Activated CD8-positive, alpha-beta T cell treated with anti-CD3 and anti-CD28 coated beads for 36 hours (primary cell): Measurements from ENCODE around the gene SNRNP70. TPM values are rescaled to one million over a fixed set of nuclear protein-coding genes. Genes with fewer than 3 reads are reported as not detected.
"Not testable (repeated sequence)": the region's sequence is repeated elsewhere in the genome, so short reads cannot be mapped to it uniquely, and the experiment has no call there.

Experiments
- ATAC-seq: fragments of 200-7000 bp; cut with Tn5 transposase; one replicate; pipeline ENCODE4 v1.10.0; 2021; ENCODE audit warnings: mild to moderate bottlenecking, moderate library complexity
- CTCF ChIA-PET: fragments of 350-600 bp; sonication (Branson Sonifier 250); formaldehyde crosslinking; loops from one replicate; lab custom pipeline; 2021; ENCODE audit warnings: antibody characterized with exemption; lab: Charles Lee
- POLR2A ChIA-PET: fragments of 350-600 bp; sonication (Branson Sonifier 250); formaldehyde crosslinking; loops from one replicate; lab custom pipeline; 2021; ENCODE audit warnings: antibody characterized with exemption; lab: Charles Lee
- DNase-seq: peaks from one replicate; pipeline ENCODE4 v3.0.0-alpha.2; 2020
- H3K27ac Mint-ChIP-seq: one replicate; pipeline ENCODE4 v1.8.0; 2021; ENCODE audit warnings: mild to moderate bottlenecking, mixed read lengths
- H3K27me3 Mint-ChIP-seq: one replicate; pipeline ENCODE4 v1.8.0; 2021; ENCODE audit warnings: mixed read lengths
- H3K36me3 Mint-ChIP-seq: one replicate; pipeline ENCODE4 v1.8.0; 2021; ENCODE audit warnings: low read depth, mixed read lengths
- H3K4me1 Mint-ChIP-seq: one replicate; pipeline ENCODE4 v1.8.0; 2021; ENCODE audit warnings: low read depth, mixed read lengths
- H3K4me3 Mint-ChIP-seq: one replicate; pipeline ENCODE4 v1.8.0; 2021; ENCODE audit warnings: mild to moderate bottlenecking, moderate library complexity, mixed read lengths
- H3K9me3 Mint-ChIP-seq: one replicate; pipeline ENCODE4 v1.8.0; 2021; ENCODE audit warnings: mixed read lengths
- CTCF ChIP-seq: fragments of 200-600 bp; IDR thresholded peaks from one replicate; pipeline ENCODE4 v1.8.0; 2022; ENCODE audit warnings: antibody characterized with exemption, mild to moderate bottlenecking
- intact Hi-C: fragments of 100-400 bp; cut with micrococcal nuclease; formaldehyde crosslinking; loops from one replicate; pipeline ENCODE4 v1.10.0; 2022
- total RNA-seq, 2 experiments: library from RNA; stranded (reverse); gene quantifications; one replicate each; pipeline ENCODE4 v1.2.3, GENCODE V29; 2021

Gene SNRNP70
- total RNA-seq, 2 experiments from 2014 or later = 187 to 188 TPM

- H3K27ac Mint-ChIP-seq = peak within 1 kb of the TSS; percentile 91
- H3K4me1 Mint-ChIP-seq = peaks cover 25% of the 10 kb centered on the region
- TF ChIP-seq CTCF = no peak
- H3K36me3 Mint-ChIP-seq = peaks cover 6% of the 10 kb centered on the region
- H3K9me3 Mint-ChIP-seq = no peaks in the 10 kb centered on the region
- intact Hi-C loops = no loop called here
- DNase-seq = no peak
- ChIA-PET CTCF (interaction anchor here (0.7 to 2.1 kb wide), 6 partner anchors 11 to 289 kb away, joined by 3 to 9 read pairs (median 4); no protein-coding TSS in a partner anchor), POLR2A (interaction anchor here (1.2 to 1.6 kb wide), 4 partner anchors 9 to 25 kb away, joined by 3 to 6 read pairs (median 4); no protein-coding TSS in a partner anchor)
- no peak for ATAC-seq
- H3K27me3 Mint-ChIP-seq = peaks cover 10% of the 10 kb centered on the region
- H3K4me3 Mint-ChIP-seq = peak within 1 kb of the TSS; percentile 88
Observed at GRCh38 chr19:49119411-49120324, 34.4 kb downstream of the SNRNP70 start, which contains the start of gene PPFIA3. PPFIA3 (plus strand) TSS chr19:49119544; CDS start chr19:49127874, 8,330 bp downstream.

- ATAC-seq (no peak), DNase-seq (no peak)
- Mint-ChIP-seq H3K9me3 (no peaks in the 10 kb centered on the region), H3K27ac (no peak overlapping the region), H3K36me3 (peaks cover 6% of the 10 kb centered on the region), H3K4me1 (peaks cover 22% of the 10 kb centered on the region), H3K27me3 (peaks cover 10% of the 10 kb centered on the region), H3K4me3 (peak overlapping the region; percentile 49)
- CTCF ChIA-PET = interaction anchor here (1.1 to 2.1 kb wide), 6 partner anchors 12 to 289 kb away, joined by 3 to 9 read pairs (median 4); no protein-coding TSS in a partner anchor
- POLR2A ChIA-PET = interaction anchor here (1.0 to 1.6 kb wide), 5 partner anchors 8 to 26 kb away, joined by 3 to 6 read pairs (median 3); no protein-coding TSS in a partner anchor
- intact Hi-C loops = no loop called here
- no peak for TF ChIP-seq CTCF
Observed at GRCh38 chr19:49120325-49120683, 35.1 kb downstream of the SNRNP70 start.

GRCh38 chr19:49120868-49121267, 35.6 kb downstream of the SNRNP70 start:
- Mint-ChIP-seq H3K9me3 (no peaks in the 10 kb centered on the region), H3K4me3 (peak overlapping the region; percentile 49), H3K4me1 (peaks cover 22% of the 10 kb centered on the region), H3K27me3 (peaks cover 10% of the 10 kb centered on the region), H3K27ac (no peak overlapping the region), H3K36me3 (peaks cover 6% of the 10 kb centered on the region)
- DNase-seq = no peak
- ChIA-PET POLR2A (interaction anchor here (1.0 to 1.6 kb wide), 3 partner anchors 11 to 15 kb away, joined by 3 read pairs; no protein-coding TSS in a partner anchor), CTCF (interaction anchor here (1.1 to 2.1 kb wide), 6 partner anchors 13 to 288 kb away, joined by 3 to 9 read pairs (median 4); no protein-coding TSS in a partner anchor)
- intact Hi-C loops = no loop called here
- no peak for ATAC-seq
- TF ChIP-seq CTCF = no peak

- POLR2A ChIA-PET, H3K36me3 Mint-ChIP-seq, DNase-seq, H3K4me3 Mint-ChIP-seq, H3K27me3 Mint-ChIP-seq, H3K9me3 Mint-ChIP-seq, H3K27ac Mint-ChIP-seq, intact Hi-C loops, ATAC-seq: not testable (repeated sequence)
- CTCF ChIA-PET = interaction anchor here (2.1 kb wide), 1 partner anchor 24 kb away, joined by 9 read pairs; no protein-coding TSS in a partner anchor
- H3K4me1 Mint-ChIP-seq = peaks cover 19% of the 10 kb centered on the region
Observed at GRCh38 chr19:49121841-49122240, 36.6 kb downstream of the SNRNP70 start.

- H3K4me3 Mint-ChIP-seq, DNase-seq, H3K27me3 Mint-ChIP-seq, H3K9me3 Mint-ChIP-seq, POLR2A ChIA-PET, H3K27ac Mint-ChIP-seq, ATAC-seq, intact Hi-C loops, H3K36me3 Mint-ChIP-seq: not testable (repeated sequence)
- peaks cover 11% of the 10 kb centered on the region for H3K4me1 Mint-ChIP-seq
- CTCF ChIA-PET = interaction anchor here (1.6 kb wide), 1 partner anchor 26 kb away, joined by 4 read pairs; no protein-coding TSS in a partner anchor
Observed at GRCh38 chr19:49123285-49123684, 38.0 kb downstream of the SNRNP70 start.
